ENCODE results near the gene CNTNAP2. TPM values are rescaled to one million over a fixed set of nuclear protein-coding genes. Genes with fewer than 3 reads are reported as not detected.
"Not testable (repeated sequence)": the region's sequence is repeated elsewhere in the genome, so short reads cannot be mapped to it uniquely, and the experiment has no call there.

Gene CNTNAP2
- total RNA-seq, 1 experiment from 2014 or later, result 0.03 TPM

GRCh38 chr7:148422030-148422429 is 2305.4 kb downstream of the CNTNAP2 start:
- no peak overlapping the region for H3K4me3 ChIP-seq (ENCODE audit: low read depth in 2 of 2, low read length in 2 of 2)
- no peaks in the 10 kb centered on the region for H3K4me1 ChIP-seq (ENCODE audit: control insufficient read depth, insufficient read depth, low read length)
- no peaks in the 10 kb centered on the region for H3K9me3 ChIP-seq (ENCODE audit: control insufficient read depth, insufficient read depth, low read depth, low read length)
- TF ChIP-seq REST (IDR thresholded peaks at IDR 0.05; ENCODE audit: insufficient read depth in 1 of 2, low read depth in 2 of 2, low read length in 1 of 2) (no peak), POLR2AphosphoS5 (IDR thresholded peaks at IDR 0.05; ENCODE audit: low read depth, low read length) (no peak), CTCF (IDR thresholded peaks at IDR 0.05) (no peak), TCF7L2 (IDR thresholded peaks at IDR 0.05; ENCODE audit: low read depth, low read length) (no peak), SIN3A (IDR thresholded peaks at IDR 0.05; ENCODE audit: borderline replicate concordance, insufficient read depth, low read depth, low read length) (no peak)
- BruUV-seq (replicated peaks), result no TSS peak
- POLR2A ChIA-PET, result no interaction called here
- intact Hi-C loops (cut with micrococcal nuclease; ENCODE audit: unreplicated experiment), result no loop called here
- ATAC-seq (no peak), DNase-seq (ENCODE audit: low read depth, low spot score) (no peak)
- H3K36me3 ChIP-seq (ENCODE audit: control insufficient read depth, insufficient read depth, low read length), result no peaks in the 10 kb centered on the region
- no peaks in the 10 kb centered on the region; the same call in 1 of the 2 replicates for H3K27me3 ChIP-seq (ENCODE audit: control insufficient read depth, insufficient read depth, low read length)
- in situ Hi-C loops (cut with HindIII; ENCODE audit: low pct_unique_long_range_greater_than_20kb, low sequenced_read_pairs), result no loop called here
- H3K27ac ChIP-seq (ENCODE audit: low read length), result no peak overlapping the region
- CTCF ChIA-PET, result no interaction called here

GRCh38 chr7:148426393-148426792 is 2309.8 kb downstream of the CNTNAP2 start:
- H3K4me1 ChIP-seq (ENCODE audit: control insufficient read depth, insufficient read depth, low read length); intact Hi-C loops (cut with micrococcal nuclease; ENCODE audit: unreplicated experiment); H3K27ac ChIP-seq (ENCODE audit: low read length); H3K9me3 ChIP-seq (ENCODE audit: control insufficient read depth, insufficient read depth, low read depth, low read length); H3K4me3 ChIP-seq (ENCODE audit: low read depth in 2 of 2, low read length in 2 of 2); POLR2A ChIA-PET; in situ Hi-C loops (cut with HindIII; ENCODE audit: low pct_unique_long_range_greater_than_20kb, low sequenced_read_pairs); BruUV-seq (replicated peaks); DNase-seq (ENCODE audit: low read depth, low spot score); CTCF ChIA-PET; H3K27me3 ChIP-seq (ENCODE audit: control insufficient read depth, insufficient read depth, low read length); ATAC-seq; H3K36me3 ChIP-seq (ENCODE audit: control insufficient read depth, insufficient read depth, low read length): not testable (repeated sequence)

- CTCF ChIA-PET; H3K4me1 ChIP-seq (ENCODE audit: control insufficient read depth, insufficient read depth, low read length); in situ Hi-C loops (cut with HindIII; ENCODE audit: low pct_unique_long_range_greater_than_20kb, low sequenced_read_pairs): not testable (repeated sequence)
Measured at GRCh38 chr7:148430690-148431089, 2314.1 kb downstream of the CNTNAP2 start.

More at GRCh38 chr7:148430690-148431089, 2314.1 kb downstream of the CNTNAP2 start:
- H3K4me3 ChIP-seq (ENCODE audit: low read depth in 2 of 2, low read length in 2 of 2); H3K9me3 ChIP-seq (ENCODE audit: control insufficient read depth, insufficient read depth, low read depth, low read length); ATAC-seq; H3K36me3 ChIP-seq (ENCODE audit: control insufficient read depth, insufficient read depth, low read length); POLR2A ChIA-PET; H3K27ac ChIP-seq (ENCODE audit: low read length); intact Hi-C loops (cut with micrococcal nuclease; ENCODE audit: unreplicated experiment); BruUV-seq (replicated peaks); DNase-seq (ENCODE audit: low read depth, low spot score); H3K27me3 ChIP-seq (ENCODE audit: control insufficient read depth, insufficient read depth, low read length): not testable (repeated sequence)
